Smooth muscle cell (in vitro differentiated cells): ENCODE results near the gene ATG9B. TPM values are rescaled to one million over a fixed set of nuclear protein-coding genes. Genes with fewer than 3 reads are reported as not detected.
A peak's percentile ranks its signal among the peaks of the same experiment; 100 is the strongest.

ENCODE experiments used
- DNase-seq: peaks from one replicate; lab custom pipeline; 2025; ENCODE audit not compliant: unreplicated experiment; lab: John Stamatoyannopoulos, UW
- H2AFZ ChIP-seq: fragments of 200-600 bp; sonication (generic); 2 replicates; pipeline ENCODE4 v1.6.0; 2016; ENCODE audit warnings: antibody characterized with exemption, low read depth, mild to moderate bottlenecking
- H3F3A ChIP-seq: fragments of 200-600 bp; sonication (generic); 2 replicates; pipeline ENCODE4 v1.6.0; 2017; ENCODE audit warnings: antibody characterized with exemption, low read depth
- H3K27ac ChIP-seq: fragments of 200-600 bp; sonication (generic); 2 replicates; pipeline ENCODE4 v1.5.1; 2016; ENCODE audit warnings: low read depth, mild to moderate bottlenecking
- H3K27me3 ChIP-seq: fragments of 200-600 bp; sonication (generic); 2 replicates; pipeline ENCODE4 v1.6.1; 2016; ENCODE audit warnings: low read depth, mild to moderate bottlenecking
- H3K36me3 ChIP-seq: fragments of 200-600 bp; sonication (generic); 2 replicates; pipeline ENCODE4 v1.5.1; 2016; ENCODE audit warnings: low read depth
- H3K4me1 ChIP-seq: fragments of 200-600 bp; sonication (generic); 2 replicates; pipeline ENCODE4 v1.5.1; 2016; ENCODE audit warnings: low read depth
- H3K4me2 ChIP-seq: fragments of 200-600 bp; sonication (generic); 2 replicates; pipeline ENCODE4 v1.6.0; 2016; ENCODE audit warnings: mild to moderate bottlenecking
- H3K4me3 ChIP-seq: fragments of 200-600 bp; sonication (generic); 2 replicates; pipeline ENCODE4 v1.5.1; 2016; ENCODE audit warnings: mild to moderate bottlenecking
- H3K79me2 ChIP-seq: fragments of 200-600 bp; sonication (generic); 2 replicates; pipeline ENCODE4 v1.6.0; 2016; ENCODE audit warnings: low read depth, mild to moderate bottlenecking
- H3K9ac ChIP-seq: fragments of 200-600 bp; sonication (generic); 2 replicates; pipeline ENCODE4 v1.6.0; 2016; ENCODE audit warnings: low read depth
- H3K9me3 ChIP-seq: fragments of 200-600 bp; sonication (generic); replicated peaks from 2 replicates; pipeline ENCODE4 v1.5.1; 2016; ENCODE audit warnings: low read depth
- H4K20me1 ChIP-seq: fragments of 200-600 bp; sonication (generic); 2 replicates; pipeline ENCODE4 v1.6.0; 2016; ENCODE audit warnings: low read depth
- CTCF ChIP-seq: fragments of 200-600 bp; sonication (generic); IDR thresholded peaks from 2 replicates; pipeline ENCODE4 v1.5.1; 2017; ENCODE audit warnings: borderline replicate concordance, mild to moderate bottlenecking, antibody characterized with exemption; ENCODE audit not compliant: insufficient read depth, poor library complexity, severe bottlenecking
- WGBS: methylation state at CpG from one replicate; pipeline ENCODE4 v1.1.7; 2016; ENCODE audit warnings: low lambda C conversion rate; 5-methylcytosine and 5-hydroxymethylcytosine counted together
- polyA plus RNA-seq: library from polyadenylated mRNA; unstranded; fragments of >200 nt; fragmentation: Nextera tagmentation; extraction: Ambion mirVana; gene quantifications from 2 replicates; pipeline ENCODE4 v1.2.1, GENCODE V29; 2016
- total RNA-seq: library from RNA; depleted of rRNA; stranded (reverse); fragments of >200 nt; gene quantifications from 2 replicates; pipeline ENCODE4 v1.2.3, GENCODE V29; 2014

The ATG9B gene
- total and polyA plus RNA-seq, 2 experiments from 2014 or later, result 2.6 to 6.5 TPM

- TF ChIP-seq CTCF, result no peak
- H3K36me3 ChIP-seq, result no peaks in the 10 kb centered on the region
- no peak overlapping the region for H2AFZ ChIP-seq
- no peak overlapping the region for H3K27ac ChIP-seq
- H3K79me2 ChIP-seq, result no peaks in the 10 kb centered on the region
- peaks cover 42% of the 10 kb centered on the region for H4K20me1 ChIP-seq
- no peaks in the 10 kb centered on the region for H3F3A ChIP-seq
- H3K27me3 ChIP-seq, result no peaks in the 10 kb centered on the region
- no peaks in the 10 kb centered on the region for H3K9me3 ChIP-seq
- no peak overlapping the region for H3K9ac ChIP-seq
- DNase-seq, result no peak
- no peak overlapping the region for H3K4me3 ChIP-seq
- H3K4me1 ChIP-seq, result no peaks in the 10 kb centered on the region
- 97% methylated on average over 15 of the region's 15 CpGs for WGBS
- H3K4me2 ChIP-seq, result no peak overlapping the region
These were observed 46.3 kb upstream of the ATG9B start for GRCh38 chr7:151070574-151070960.

DNA sequence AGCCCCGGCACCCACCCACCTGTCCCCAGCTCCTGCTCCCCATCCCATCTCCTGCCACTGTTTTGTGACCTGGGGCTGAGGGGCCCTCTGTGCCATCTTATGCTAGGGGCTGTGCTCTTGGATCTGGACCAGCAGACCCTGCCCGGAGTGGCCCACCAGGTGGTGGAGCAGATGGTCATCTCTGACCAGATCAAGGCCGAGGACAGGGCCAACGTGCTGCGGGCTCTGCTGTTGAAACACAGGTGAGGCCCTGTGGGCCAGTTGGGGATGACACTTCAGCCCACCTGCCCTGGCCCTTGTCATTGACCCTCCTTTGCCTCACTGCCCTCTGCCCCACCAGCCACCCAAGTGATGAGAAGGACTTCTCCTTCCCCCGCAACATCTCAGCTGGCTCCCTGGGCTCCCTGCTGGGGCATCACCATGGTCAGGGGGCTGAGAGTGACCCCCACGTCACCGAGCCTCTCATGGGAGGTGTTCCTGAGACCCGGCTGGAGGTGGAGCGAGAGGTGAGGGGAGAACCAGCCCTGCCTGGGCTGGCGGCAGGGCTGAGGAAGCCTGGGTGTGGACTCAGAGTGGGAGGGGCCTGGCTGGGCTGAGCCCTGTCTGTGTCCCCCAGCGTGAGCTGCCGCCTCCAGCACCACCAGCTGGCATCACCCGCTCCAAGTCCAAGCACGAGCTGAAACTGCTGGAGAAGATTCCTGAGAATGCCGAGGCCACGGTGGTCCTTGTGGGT, 45.7 kb upstream of the ATG9B start:
- Histone ChIP-seq H4K20me1 (peaks cover 46% of the 10 kb centered on the region), H3K9ac (no peak overlapping the region), H3K9me3 (no peaks in the 10 kb centered on the region), H2AFZ (no peak overlapping the region), H3K4me2 (no peak overlapping the region), H3K4me1 (no peaks in the 10 kb centered on the region), H3K27me3 (no peaks in the 10 kb centered on the region), H3K36me3 (no peaks in the 10 kb centered on the region), H3F3A (no peaks in the 10 kb centered on the region), H3K4me3 (no peak overlapping the region), H3K79me2 (no peaks in the 10 kb centered on the region), H3K27ac (no peak overlapping the region)
- WGBS, result 96% methylated on average over 17 of the region's 17 CpGs
- no peak for DNase-seq
- no peak for TF ChIP-seq CTCF

GRCh38 chr7:151068069-151068773, 43.9 kb upstream of the ATG9B start:
- Histone ChIP-seq H3K9me3 (no peaks in the 10 kb centered on the region), H4K20me1 (peaks cover 64% of the 10 kb centered on the region), H3F3A (no peaks in the 10 kb centered on the region), H3K4me2 (no peak overlapping the region), H3K36me3 (no peaks in the 10 kb centered on the region), H3K27ac (peak overlapping the region; percentile 19), H3K4me1 (no peaks in the 10 kb centered on the region), H3K79me2 (peaks cover 8% of the 10 kb centered on the region), H3K9ac (no peak overlapping the region), H3K27me3 (no peaks in the 10 kb centered on the region), H2AFZ (no peak overlapping the region), H3K4me3 (no peak overlapping the region)
- WGBS, result 53% methylated on average over 11 of the region's 12 CpGs
- TF ChIP-seq CTCF, result no peak
- DNase-seq, result no peak
